Stomach (tissue), 4 donors: Measurements from ENCODE around the gene BABAM2.

Experiments
- CTCF ChIP-seq, 7 experiments: fragments of 450-650 bp in 4 of 7; fragments of 200-600 bp in 3 of 7; sonication (generic) in 3 of 7; IDR thresholded peaks; one replicate each; pipeline ENCODE4 v1.5.1; 2016 to 2019; ENCODE audit warnings: antibody characterized with exemption in 7 of 7, control low read depth in 2 of 7, mild to moderate bottlenecking in 1 of 7
- POLR2AphosphoS5 ChIP-seq, 3 donors: sonication (generic); formaldehyde crosslinking; IDR thresholded peaks; one replicate each; pipeline ENCODE4 v1.6.1; 2016; ENCODE audit warnings: antibody characterized with exemption in 3 of 3

GRCh38 chr2:27988718-27989117, 98.2 kb downstream of the BABAM2 start:
- TF ChIP-seq CTCF (IDR thresholded peaks at IDR 0.05) (no peak), POLR2AphosphoS5 (IDR thresholded peaks at IDR 0.05) (no peak)
